ENCODE measurements around the gene RASSF1. TPM values are rescaled to one million over a fixed set of nuclear protein-coding genes. Genes with fewer than 3 reads are reported as not detected.

The RASSF1 gene
- total and polyA plus RNA-seq, 2 of the 13 experiments (the other 11 are each of a cell fraction or from before 2014, with no cell fraction given), result 10.2 to 27.5 TPM

- TF ChIP-seq ZBED4 (CRISPR knock-in tag; IDR thresholded peaks at IDR 0.05; ENCODE audit: borderline replicate concordance), result no peak
- peak; percentile 78; the same call in 1 of the 2 replicates for TF ChIP-seq HNRNPL (IDR thresholded peaks at IDR 0.05; ENCODE audit: low read depth, low read length)
- peak; percentile 72 for TF ChIP-seq ZNF335 (CRISPR knock-in tag; IDR thresholded peaks at IDR 0.05)
- TF ChIP-seq, protein P1, sequence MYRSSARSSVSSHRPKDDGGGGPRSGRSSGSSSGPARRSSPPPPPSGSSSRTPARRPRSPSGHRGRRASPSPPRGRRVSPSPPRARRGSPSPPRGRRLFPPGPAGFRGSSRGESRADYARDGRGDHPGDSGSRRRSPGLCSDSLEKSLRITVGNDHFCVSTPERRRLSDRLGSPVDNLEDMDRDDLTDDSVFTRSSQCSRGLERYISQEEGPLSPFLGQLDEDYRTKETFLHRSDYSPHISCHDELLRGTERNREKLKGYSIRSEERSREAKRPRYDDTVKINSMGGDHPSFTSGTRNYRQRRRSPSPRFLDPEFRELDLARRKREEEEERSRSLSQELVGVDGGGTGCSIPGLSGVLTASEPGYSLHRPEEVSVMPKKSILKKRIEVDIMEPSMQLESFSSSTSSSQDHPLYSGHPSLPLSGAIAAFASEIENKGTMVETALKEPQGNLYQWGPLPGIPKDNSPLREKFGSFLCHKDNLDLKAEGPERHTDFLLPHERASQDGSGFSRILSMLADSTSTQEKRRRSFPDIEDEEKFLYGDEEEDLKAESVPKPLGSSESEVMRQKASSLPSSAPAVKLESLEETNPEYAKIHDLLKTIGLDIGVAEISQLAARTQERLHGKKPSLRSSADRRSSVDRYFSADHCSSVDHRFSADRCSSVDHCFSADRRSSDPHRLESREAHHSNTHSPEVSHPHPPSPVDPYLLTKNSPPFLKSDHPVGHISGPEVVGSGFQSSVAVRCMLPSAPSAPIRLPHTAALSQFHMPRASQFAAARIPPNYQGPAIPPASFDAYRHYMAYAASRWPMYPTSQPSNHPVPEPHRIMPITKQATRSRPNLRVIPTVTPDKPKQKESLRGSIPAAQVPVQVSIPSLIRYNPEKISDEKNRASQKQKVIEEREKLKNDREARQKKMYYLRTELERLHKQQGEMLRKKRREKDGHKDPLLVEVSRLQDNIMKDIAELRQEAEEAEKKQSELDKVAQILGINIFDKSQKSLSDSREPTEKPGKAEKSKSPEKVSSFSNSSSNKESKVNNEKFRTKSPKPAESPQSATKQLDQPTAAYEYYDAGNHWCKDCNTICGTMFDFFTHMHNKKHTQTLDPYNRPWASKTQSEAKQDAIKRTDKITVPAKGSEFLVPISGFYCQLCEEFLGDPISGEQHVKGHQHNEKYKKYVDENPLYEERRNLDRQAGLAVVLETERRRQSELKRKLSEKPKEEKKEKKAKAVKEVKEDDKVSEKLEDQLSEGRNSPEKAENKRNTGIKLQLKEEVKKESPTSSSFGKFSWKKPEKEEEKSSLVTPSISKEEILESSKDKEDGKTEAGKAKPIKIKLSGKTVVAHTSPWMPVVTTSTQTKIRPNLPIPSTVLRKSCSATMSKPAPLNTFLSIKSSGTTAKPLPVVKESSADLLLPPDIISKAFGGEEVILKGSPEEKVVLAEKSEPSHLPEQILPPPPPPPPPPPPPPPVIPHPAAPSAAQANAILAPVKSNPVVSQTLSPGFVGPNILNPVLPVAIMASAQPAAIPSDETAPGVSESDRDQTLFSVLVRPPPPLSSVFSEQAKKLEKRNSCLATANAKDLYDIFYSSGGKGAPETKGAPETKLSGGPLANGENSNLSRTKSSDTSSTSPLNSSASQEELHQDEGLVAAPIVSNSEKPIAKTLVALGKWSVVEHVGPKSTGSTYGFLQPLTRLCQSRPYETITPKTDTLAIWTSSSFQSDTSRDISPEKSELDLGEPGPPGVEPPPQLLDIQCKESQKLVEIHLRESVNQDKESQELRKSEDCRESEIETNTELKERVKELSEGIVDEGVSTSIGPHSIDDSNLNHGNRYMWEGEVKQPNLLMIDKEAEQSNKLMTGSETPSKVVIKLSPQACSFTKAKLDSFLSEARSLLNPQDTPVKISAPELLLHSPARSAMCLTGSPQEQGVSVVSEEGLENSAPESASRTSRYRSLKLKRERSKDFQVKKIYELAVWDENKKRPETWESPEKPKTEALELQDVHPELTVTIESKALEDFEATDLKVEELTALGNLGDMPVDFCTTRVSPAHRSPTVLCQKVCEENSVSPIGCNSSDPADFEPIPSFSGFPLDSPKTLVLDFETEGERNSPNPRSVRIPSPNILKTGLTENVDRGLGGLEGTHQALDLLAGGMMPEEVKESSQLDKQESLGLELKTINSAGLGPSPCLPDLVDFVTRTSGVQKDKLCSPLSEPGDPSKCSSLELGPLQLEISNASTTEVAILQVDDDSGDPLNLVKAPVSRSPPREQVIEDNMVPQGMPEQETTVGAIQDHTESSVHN (CRISPR knock-in tag; IDR thresholded peaks at IDR 0.05), result 0 out of 2 replicates have a peak, but pooled peaks have one; percentile 22
- 0 out of 2 replicates have a peak, but pooled peaks have one; percentile 28 for TF ChIP-seq KDM4B (CRISPR knock-in tag; IDR thresholded peaks at IDR 0.05)
- TF ChIP-seq, protein P2, sequence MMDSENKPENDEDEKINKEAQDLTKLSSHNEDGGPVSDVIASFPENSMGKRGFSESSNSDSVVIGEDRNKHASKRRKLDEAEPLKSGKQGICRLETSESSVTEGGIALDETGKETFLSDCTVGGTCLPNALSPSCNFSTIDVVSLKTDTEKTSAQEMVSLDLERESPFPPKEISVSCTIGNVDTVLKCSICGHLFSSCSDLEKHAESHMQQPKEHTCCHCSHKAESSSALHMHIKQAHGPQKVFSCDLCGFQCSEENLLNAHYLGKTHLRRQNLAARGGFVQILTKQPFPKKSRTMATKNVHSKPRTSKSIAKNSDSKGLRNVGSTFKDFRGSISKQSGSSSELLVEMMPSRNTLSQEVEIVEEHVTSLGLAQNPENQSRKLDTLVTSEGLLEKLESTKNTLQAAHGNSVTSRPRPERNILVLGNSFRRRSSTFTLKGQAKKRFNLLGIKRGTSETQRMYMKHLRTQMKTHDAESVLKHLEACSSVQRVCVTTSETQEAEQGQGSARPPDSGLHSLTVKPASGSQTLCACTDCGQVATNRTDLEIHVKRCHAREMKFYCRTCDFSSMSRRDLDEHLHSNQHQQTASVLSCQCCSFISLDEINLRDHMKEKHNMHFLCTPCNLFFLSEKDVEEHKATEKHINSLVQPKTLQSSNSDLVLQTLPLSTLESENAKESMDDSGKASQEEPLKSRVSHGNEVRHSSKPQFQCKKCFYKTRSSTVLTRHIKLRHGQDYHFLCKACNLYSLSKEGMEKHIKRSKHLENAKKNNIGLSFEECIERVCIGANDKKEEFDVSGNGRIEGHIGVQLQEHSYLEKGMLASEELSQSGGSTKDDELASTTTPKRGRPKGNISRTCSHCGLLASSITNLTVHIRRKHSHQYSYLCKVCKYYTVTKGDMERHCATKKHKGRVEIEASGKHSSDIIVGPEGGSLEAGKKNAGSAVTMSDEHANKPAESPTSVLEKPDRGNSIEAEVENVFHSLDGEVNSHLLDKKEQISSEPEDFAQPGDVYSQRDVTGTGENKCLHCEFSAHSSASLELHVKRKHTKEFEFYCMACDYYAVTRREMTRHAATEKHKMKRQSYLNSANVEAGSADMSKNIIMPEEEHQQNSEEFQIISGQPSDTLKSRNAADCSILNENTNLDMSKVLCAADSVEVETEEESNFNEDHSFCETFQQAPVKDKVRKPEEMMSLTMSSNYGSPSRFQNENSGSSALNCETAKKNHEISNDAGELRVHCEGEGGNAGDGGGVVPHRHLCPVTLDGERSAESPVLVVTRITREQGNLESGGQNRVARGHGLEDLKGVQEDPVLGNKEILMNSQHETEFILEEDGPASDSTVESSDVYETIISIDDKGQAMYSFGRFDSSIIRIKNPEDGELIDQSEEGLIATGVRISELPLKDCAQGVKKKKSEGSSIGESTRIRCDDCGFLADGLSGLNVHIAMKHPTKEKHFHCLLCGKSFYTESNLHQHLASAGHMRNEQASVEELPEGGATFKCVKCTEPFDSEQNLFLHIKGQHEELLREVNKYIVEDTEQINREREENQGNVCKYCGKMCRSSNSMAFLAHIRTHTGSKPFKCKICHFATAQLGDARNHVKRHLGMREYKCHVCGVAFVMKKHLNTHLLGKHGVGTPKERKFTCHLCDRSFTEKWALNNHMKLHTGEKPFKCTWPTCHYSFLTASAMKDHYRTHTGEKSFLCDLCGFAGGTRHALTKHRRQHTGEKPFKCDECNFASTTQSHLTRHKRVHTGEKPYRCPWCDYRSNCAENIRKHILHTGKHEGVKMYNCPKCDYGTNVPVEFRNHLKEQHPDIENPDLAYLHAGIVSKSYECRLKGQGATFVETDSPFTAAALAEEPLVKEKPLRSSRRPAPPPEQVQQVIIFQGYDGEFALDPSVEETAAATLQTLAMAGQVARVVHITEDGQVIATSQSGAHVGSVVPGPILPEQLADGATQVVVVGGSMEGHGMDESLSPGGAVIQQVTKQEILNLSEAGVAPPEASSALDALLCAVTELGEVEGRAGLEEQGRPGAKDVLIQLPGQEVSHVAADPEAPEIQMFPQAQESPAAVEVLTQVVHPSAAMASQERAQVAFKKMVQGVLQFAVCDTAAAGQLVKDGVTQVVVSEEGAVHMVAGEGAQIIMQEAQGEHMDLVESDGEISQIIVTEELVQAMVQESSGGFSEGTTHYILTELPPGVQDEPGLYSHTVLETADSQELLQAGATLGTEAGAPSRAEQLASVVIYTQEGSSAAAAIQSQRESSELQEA (CRISPR knock-in tag; IDR thresholded peaks at IDR 0.05; ENCODE audit: not compliant biosample characterization), result no peak
These were observed 37.4 kb downstream of the RASSF1 start, which contains the start of gene HYAL1 (continued) for GRCh38 chr3:50303013-50303815.
